Adipocyte (in vitro differentiated cells): ENCODE data around the gene KCNMB2.
A peak's percentile ranks its signal among the peaks of the same experiment; 100 is the strongest.

Source experiments
- DNase-seq: peaks from one replicate; pipeline ENCODE4 v3.0.0-alpha.2; 2015; ENCODE audit warnings: low read depth
- H3K27me3 ChIP-seq: replicated peaks from 2 replicates; pipeline ENCODE4 v1.7.0; 2013; ENCODE audit warnings: mild to moderate bottlenecking, low read length, moderate library complexity; ENCODE audit not compliant: control insufficient read depth, insufficient read depth
- H3K36me3 ChIP-seq: 2 replicates; pipeline ENCODE4 v1.7.0; 2013; ENCODE audit warnings: low read length, mild to moderate bottlenecking, moderate library complexity; ENCODE audit not compliant: control insufficient read depth, insufficient read depth, severe bottlenecking
- H3K4me1 ChIP-seq: 2 replicates; pipeline ENCODE4 v1.7.0; 2013; ENCODE audit warnings: mild to moderate bottlenecking, low read length, moderate library complexity; ENCODE audit not compliant: control insufficient read depth, insufficient read depth
- H3K4me3 ChIP-seq: 2 replicates; pipeline ENCODE4 v1.7.0; 2013; ENCODE audit warnings: mild to moderate bottlenecking, low read length, moderate library complexity
- H3K9ac ChIP-seq: 2 replicates; pipeline ENCODE4 v1.7.0; 2013; ENCODE audit warnings: mild to moderate bottlenecking, low read length, moderate library complexity
- H3K9me3 ChIP-seq: 2 replicates; pipeline ENCODE4 v1.7.0; 2013; ENCODE audit warnings: mild to moderate bottlenecking, low read length, moderate library complexity; ENCODE audit not compliant: control insufficient read depth

The KCNMB2 gene

GRCh38 chr3:178583963-178584575 is 47.8 kb downstream of the KCNMB2 start:
- no peak overlapping the region for H3K9ac ChIP-seq
- DNase-seq: no peak
- H3K27me3 ChIP-seq: no peaks in the 10 kb centered on the region
- H3K9me3 ChIP-seq: no peaks in the 10 kb centered on the region
- H3K4me1 ChIP-seq: peaks cover 2% of the 10 kb centered on the region
- H3K36me3 ChIP-seq: no peaks in the 10 kb centered on the region
- no peak overlapping the region for H3K4me3 ChIP-seq

GRCh38 chr3:178584722-178585380 is 48.6 kb downstream of the KCNMB2 start:
- Histone ChIP-seq H3K9ac (no peak overlapping the region), H3K36me3 (no peaks in the 10 kb centered on the region), H3K27me3 (no peaks in the 10 kb centered on the region), H3K4me3 (no peak overlapping the region), H3K9me3 (no peaks in the 10 kb centered on the region), H3K4me1 (peaks cover 2% of the 10 kb centered on the region)
- no peak for DNase-seq

GRCh38 chr3:178585454-178585853 is 49.2 kb downstream of the KCNMB2 start:
- Histone ChIP-seq H3K36me3 (no peaks in the 10 kb centered on the region), H3K9ac (no peak overlapping the region), H3K4me3 (no peak overlapping the region), H3K27me3 (no peaks in the 10 kb centered on the region), H3K9me3 (no peaks in the 10 kb centered on the region), H3K4me1 (peaks cover 2% of the 10 kb centered on the region)
- no peak for DNase-seq

GRCh38 chr3:178586076-178586475 is 49.8 kb downstream of the KCNMB2 start:
- Histone ChIP-seq H3K4me3 (no peak overlapping the region), H3K36me3 (no peaks in the 10 kb centered on the region), H3K27me3 (no peaks in the 10 kb centered on the region), H3K4me1 (peaks cover 2% of the 10 kb centered on the region), H3K9ac (no peak overlapping the region), H3K9me3 (no peaks in the 10 kb centered on the region)
- no peak for DNase-seq

- no peaks in the 10 kb centered on the region for H3K9me3 ChIP-seq
- H3K4me3 ChIP-seq: no peak overlapping the region
- H3K36me3 ChIP-seq: no peaks in the 10 kb centered on the region
- H3K27me3 ChIP-seq: no peaks in the 10 kb centered on the region
- peaks cover 2% of the 10 kb centered on the region for H3K4me1 ChIP-seq
- no peak overlapping the region for H3K9ac ChIP-seq
- no peak for DNase-seq
Measured at GRCh38 chr3:178588628-178589027, 52.4 kb downstream of the KCNMB2 start.

GRCh38 chr3:178593786-178594185 is 57.5 kb downstream of the KCNMB2 start:
- Histone ChIP-seq H3K9me3 (no peaks in the 10 kb centered on the region), H3K9ac (no peak overlapping the region), H3K4me3 (no peak overlapping the region), H3K4me1 (no peaks in the 10 kb centered on the region), H3K27me3 (no peaks in the 10 kb centered on the region), H3K36me3 (no peaks in the 10 kb centered on the region)
- DNase-seq: no peak

GRCh38 chr3:178597371-178597770 is 61.1 kb downstream of the KCNMB2 start:
- no peak overlapping the region for H3K4me3 ChIP-seq

GRCh38 chr3:178602856-178603255 is 66.6 kb downstream of the KCNMB2 start:
- Histone ChIP-seq H3K4me3 (no peak overlapping the region), H3K27me3 (no peaks in the 10 kb centered on the region), H3K9ac (no peak overlapping the region), H3K4me1 (no peaks in the 10 kb centered on the region), H3K36me3 (no peaks in the 10 kb centered on the region), H3K9me3 (no peaks in the 10 kb centered on the region)
- DNase-seq: no peak

More at GRCh38 chr3:178597371-178597770, 61.1 kb downstream of the KCNMB2 start:
- Histone ChIP-seq H3K27me3 (no peaks in the 10 kb centered on the region), H3K4me1 (no peaks in the 10 kb centered on the region), H3K36me3 (no peaks in the 10 kb centered on the region), H3K9me3 (no peaks in the 10 kb centered on the region), H3K9ac (no peak overlapping the region)
- DNase-seq: no peak

- Histone ChIP-seq H3K4me3 (no peak overlapping the region), H3K27me3 (no peaks in the 10 kb centered on the region), H3K9me3 (no peaks in the 10 kb centered on the region), H3K4me1 (no peaks in the 10 kb centered on the region), H3K9ac (no peak overlapping the region), H3K36me3 (no peaks in the 10 kb centered on the region)
- DNase-seq: no peak
Measured at GRCh38 chr3:178603735-178604134, 67.5 kb downstream of the KCNMB2 start.

- DNase-seq: peak; percentile 63
- peak overlapping the region; percentile 69 for H3K4me3 ChIP-seq
Measured at GRCh38 chr3:178618197-178618596, 82.0 kb downstream of the KCNMB2 start.

GRCh38 chr3:178618896-178619295 is 82.7 kb downstream of the KCNMB2 start:
- Histone ChIP-seq H3K4me1 (peaks cover 5% of the 10 kb centered on the region), H3K27me3 (no peaks in the 10 kb centered on the region), H3K9ac (no peak overlapping the region), H3K4me3 (no peak overlapping the region), H3K9me3 (no peaks in the 10 kb centered on the region), H3K36me3 (no peaks in the 10 kb centered on the region)
- no peak for DNase-seq

More at GRCh38 chr3:178618197-178618596, 82.0 kb downstream of the KCNMB2 start:
- Histone ChIP-seq H3K4me1 (peaks cover 5% of the 10 kb centered on the region), H3K9ac (peak overlapping the region; percentile 58), H3K9me3 (peaks cover 5% of the 10 kb centered on the region), H3K27me3 (no peaks in the 10 kb centered on the region), H3K36me3 (no peaks in the 10 kb centered on the region)
